AG08396 (cell line): ENCODE measurements around the gene SZT2.
"Not testable (repeated sequence)": the region's sequence is repeated elsewhere in the genome, so short reads cannot be mapped to it uniquely, and the experiment has no call there.

Experiments
- DNase-seq: peaks from one replicate; pipeline ENCODE4 v3.0.0; 2012; ENCODE audit warnings: low spot score, mixed read lengths

The SZT2 gene

DNA sequence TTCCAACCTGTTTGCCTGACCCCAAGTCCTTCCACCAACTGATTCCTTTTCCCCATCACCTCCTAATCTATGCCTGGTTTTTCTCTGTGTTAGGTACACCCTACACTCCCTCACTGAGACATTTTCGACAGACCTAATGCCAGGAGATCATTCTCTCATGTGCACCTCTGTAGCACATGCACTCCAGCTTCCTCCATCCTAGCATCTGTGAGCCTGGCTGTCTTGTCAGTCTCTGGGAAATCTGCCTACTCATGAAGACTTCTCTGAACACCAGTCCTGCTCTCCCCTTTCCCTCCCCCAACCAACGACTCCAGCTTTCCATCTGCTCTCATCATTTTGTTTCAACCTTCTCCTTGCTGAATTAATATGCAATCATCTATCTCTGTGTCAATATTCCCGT lies 1.1 kb upstream of the SZT2 start:
- no peak for DNase-seq

DNA sequence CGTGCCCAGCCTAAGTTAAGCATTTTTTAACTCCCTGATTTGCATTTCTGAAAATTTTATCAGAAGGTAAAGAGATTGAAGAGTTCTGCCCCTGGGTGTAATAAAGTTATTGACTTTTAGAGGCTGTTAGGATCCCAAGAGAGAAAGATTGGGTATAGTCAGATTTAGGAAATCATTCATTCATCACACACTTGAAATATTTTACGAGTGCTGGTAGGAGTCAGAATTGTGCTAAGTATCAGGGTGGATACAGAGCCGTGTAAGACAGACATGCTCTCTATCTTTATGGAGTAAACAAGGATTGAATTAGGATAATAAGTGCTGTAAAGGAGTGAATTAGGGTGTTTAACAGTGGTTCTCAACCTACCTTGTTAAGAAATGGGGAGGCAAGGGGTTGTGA lies 3.0 kb downstream of the SZT2 start:
- no peak for DNase-seq

- DNase-seq = no peak
Measured at GRCh38 chr1:43395523-43395922, 5.8 kb downstream of the SZT2 start.

- DNase-seq = no peak
Measured at GRCh38 chr1:43396059-43396458, 6.4 kb downstream of the SZT2 start.

DNA sequence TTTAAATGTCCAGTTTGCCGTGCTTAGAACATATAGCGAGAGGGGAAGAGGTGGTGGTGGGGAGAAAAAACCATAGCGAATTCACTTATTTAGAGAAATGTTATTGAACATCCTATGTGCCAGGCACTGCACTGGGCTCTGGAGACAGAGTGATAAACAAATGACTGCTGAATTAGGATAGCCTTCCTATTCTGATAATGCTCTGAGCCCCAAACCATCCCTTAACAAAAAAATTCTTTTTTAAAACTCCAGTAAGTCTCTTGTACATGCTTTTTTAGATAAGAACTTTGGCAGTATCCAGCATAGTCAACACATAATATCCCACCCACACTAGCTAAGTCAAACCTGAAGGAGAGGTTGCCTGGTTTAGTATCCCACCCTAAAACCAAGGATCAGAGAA lies 8.5 kb downstream of the SZT2 start:
- no peak for DNase-seq

DNA sequence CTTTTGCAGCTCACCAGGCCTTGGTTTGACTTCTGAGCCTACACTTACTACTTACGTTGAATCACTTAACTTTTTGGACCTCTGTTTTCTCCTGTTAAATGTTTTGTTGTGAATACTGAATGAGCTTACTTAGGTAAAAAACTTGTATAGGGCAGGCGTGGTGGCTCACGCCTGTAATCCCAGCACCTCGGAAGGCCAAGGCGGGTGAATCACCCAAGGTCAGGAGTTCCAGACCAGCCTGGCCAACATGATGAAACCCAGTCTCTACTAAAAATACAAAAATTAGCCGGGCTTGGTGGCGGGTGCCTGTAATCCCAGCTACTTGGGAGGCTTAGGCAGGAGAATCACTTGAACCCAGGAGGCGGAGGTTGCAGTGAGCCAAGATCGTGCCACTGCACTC lies 10.7 kb downstream of the SZT2 start:
- DNase-seq = not testable (repeated sequence)

DNA sequence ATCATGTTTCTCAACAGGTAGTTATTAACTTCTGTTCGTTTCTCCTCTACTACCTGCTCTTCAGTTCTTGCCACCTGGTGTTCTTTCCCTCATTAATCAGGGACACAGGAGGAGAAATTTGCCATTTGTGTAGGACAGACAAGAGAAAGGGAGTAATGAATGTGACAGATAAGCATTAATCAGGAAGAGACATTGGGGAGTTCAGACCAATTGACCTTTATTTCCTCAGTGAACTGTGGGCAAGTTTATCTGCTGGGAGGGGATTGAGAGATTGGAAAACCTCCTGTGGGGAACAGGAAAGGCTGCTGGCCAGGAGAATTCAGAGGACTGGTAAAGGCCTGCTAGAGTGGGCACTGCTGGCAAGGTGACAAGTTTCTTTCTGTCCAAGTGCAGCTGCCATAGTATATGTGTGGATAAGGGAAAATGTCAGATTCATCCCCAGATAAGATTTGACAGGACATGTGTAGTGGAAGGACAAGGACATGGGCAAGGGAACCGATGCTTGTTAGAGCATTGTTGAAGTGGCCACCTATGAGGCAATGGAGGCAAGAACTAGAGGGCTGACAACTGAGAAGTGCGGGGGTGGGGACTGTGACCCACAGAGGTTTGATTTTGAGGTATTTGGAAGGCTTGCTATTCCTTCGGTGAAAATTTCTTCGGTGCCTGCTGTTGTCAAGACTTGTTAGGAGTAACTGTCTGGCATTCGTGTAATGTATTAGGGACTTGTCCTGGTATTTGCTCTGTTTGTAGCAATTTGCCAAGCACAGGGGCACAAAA lies 12.6 kb downstream of the SZT2 start:
- no peak for DNase-seq

GRCh38 chr1:43404353-43404752 lies 14.7 kb downstream of the SZT2 start:
- DNase-seq = no peak

DNA sequence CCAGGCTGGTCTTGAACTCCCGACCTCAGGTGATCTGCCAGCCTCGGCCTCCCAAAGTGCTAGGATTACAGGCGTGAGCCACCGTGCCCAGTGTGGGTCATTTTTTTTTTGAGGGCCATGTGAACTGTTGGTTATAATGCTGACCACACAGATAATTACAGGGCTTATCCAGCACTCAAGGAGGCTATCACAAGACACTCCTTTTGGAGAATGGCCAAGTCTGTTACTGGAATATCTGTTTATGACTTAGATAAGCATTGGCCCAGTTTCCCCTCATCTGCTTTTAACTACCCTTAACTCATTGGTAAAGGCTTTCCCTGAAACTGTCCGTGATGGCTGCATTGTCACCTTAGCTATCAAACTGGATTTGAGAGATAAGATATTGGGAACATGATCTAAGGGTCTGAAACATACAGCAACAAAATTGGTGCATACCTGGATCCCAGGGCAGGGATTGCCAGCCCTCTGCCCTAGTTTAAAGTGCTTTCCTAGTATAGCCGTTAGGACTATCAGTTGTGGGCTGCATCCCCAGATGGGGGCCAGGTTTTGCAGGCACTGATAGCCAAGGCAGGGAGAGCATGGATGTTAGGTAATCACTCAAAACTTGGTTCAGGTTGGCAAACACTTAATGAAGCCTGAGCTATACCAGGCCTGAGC lies 15.6 kb downstream of the SZT2 start:
- no peak for DNase-seq

GRCh38 chr1:43405876-43406234 lies 16.2 kb downstream of the SZT2 start:
- DNase-seq = no peak

DNA sequence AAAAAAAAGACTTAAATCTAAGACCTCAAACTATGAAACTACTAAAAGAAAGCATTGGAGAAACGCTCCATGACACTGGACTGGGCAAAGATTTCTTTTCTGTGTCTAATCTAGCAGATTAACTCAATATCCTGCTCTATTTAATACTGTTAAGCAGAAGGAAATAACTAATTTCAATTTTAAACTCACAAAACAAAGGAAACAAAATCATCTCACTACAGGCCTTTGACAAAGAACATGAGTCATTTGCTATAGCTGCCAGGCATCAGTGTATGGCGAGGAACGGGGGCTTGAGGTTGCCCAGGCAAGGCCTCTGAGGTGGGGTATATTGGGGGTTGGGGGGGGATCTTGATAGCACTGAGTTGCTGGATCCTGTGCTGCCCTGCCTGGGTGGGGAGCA lies 20.9 kb downstream of the SZT2 start:
- DNase-seq = no peak

DNA sequence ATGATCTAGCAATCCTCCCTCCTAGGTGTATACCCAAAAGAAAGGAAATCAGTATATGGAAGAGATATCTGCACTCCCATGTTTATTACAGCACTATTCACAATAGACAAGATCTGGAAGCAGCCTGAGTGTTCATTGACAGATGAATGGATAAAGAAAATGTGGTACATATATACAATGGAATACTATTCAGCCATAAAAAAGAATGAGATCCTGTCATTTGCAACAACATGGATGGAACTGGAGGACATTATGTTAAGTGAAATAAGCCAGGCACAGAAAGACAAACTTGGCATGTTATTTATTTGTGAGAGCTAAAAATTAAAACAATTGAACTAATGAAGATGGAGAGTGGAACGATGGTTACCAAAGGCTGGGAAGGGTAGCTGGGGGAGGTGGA lies 23.7 kb downstream of the SZT2 start:
- DNase-seq = not testable (repeated sequence)

DNA sequence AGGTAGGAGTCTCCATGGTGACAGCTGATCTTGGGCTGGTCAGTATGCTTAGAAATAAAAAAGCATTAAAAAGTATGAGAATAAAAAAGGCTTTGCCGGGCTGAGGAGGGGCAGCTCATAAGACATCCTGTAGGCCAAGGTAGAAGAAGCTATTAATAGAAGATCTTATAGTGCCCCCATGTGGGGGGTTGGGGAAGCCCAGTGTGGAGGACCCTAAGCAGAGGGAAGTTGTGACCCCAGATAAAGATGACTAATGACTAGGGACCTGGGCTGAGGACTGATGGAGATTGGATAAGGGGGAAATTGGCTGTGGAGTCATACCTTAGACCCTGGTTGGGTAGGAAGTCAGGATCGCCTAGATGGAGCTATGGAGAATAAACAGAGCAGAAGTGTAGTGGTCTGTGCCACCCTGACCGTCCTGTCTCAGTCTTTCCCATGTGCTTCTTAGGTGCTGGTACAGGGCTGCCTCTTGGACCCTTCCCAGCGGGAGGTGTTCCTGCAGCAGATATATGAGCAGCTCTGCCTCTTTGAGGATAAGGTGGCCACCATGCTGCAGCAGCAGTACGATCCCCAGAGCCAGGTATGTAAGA lies 25.0 kb downstream of the SZT2 start:
- peak; percentile 49 for DNase-seq

GRCh38 chr1:43415901-43416300 lies 26.2 kb downstream of the SZT2 start:
- DNase-seq = no peak

- DNase-seq = no peak
Measured at GRCh38 chr1:43418858-43419257, 29.2 kb downstream of the SZT2 start.

GRCh38 chr1:43419627-43420425 lies 30.1 kb downstream of the SZT2 start:
- DNase-seq = no peak

GRCh38 chr1:43420874-43421273 lies 31.2 kb downstream of the SZT2 start:
- no peak for DNase-seq

GRCh38 chr1:43421396-43421795 lies 31.7 kb downstream of the SZT2 start:
- DNase-seq = no peak

GRCh38 chr1:43421976-43422750 lies 32.5 kb downstream of the SZT2 start:
- no peak for DNase-seq

DNA sequence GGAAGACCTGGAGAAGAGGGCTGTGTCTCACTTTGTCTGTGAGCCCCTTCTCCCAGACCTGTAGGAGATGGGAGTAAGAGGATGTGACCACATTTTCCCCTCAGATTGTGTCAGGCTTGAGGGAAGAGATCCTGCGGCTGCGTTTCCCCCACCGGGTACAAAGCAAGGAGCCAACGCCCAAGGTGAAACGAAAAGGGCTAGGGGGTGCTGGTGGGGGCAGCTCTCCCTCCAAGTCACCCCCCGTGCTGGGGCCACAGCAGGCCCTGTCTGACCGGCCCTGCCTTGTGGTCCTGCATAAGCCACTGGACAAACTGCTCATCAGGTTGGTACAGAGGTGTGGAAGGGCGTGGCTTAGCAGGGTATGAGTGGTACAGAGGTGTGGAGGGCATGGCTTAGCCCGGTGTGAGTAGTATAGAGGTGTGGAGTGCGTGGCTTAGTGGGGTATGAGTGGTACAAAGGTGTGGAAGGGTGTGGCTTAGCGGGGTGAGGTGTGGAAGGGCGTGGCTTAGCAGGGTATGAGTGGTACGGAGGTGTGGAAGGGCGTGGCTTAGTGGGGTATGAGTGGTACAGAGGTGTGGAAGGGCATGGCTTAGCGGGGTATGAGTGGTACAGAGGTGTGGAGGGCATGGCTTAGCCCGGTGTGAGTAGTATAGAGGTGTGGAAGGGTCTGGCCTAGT lies 33.4 kb downstream of the SZT2 start:
- no peak for DNase-seq
